ENCODE data around the gene NFX1.

DNA sequence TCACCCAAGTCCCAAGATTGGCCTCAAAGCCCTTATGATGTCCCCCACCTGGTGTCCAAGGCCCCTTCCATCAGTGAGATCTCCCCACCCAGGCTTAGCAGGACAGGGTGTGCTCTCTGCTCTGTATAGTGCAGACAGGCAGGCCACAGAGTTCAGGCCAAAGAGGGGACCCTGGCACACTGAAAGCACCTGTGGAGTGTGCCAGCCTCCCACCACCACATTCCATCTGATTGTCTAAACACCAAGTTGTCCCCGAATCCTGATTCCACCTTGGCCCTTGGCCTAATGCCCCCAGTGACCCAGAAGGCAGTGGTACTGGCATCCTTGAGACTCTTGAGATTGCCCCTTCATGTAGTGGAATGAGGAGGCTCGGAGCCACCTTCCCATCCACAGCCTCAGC, 45.0 kb upstream of the NFX1 start:
- TF ChIP-seq, protein P1, sequence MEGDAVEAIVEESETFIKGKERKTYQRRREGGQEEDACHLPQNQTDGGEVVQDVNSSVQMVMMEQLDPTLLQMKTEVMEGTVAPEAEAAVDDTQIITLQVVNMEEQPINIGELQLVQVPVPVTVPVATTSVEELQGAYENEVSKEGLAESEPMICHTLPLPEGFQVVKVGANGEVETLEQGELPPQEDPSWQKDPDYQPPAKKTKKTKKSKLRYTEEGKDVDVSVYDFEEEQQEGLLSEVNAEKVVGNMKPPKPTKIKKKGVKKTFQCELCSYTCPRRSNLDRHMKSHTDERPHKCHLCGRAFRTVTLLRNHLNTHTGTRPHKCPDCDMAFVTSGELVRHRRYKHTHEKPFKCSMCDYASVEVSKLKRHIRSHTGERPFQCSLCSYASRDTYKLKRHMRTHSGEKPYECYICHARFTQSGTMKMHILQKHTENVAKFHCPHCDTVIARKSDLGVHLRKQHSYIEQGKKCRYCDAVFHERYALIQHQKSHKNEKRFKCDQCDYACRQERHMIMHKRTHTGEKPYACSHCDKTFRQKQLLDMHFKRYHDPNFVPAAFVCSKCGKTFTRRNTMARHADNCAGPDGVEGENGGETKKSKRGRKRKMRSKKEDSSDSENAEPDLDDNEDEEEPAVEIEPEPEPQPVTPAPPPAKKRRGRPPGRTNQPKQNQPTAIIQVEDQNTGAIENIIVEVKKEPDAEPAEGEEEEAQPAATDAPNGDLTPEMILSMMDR (IDR thresholded peaks at IDR 0.05): no peak
- TF ChIP-seq POLR2A (IDR thresholded peaks at IDR 0.05): no peak

Data from thyroid gland (tissue), 4 donors.